ENCODE measurements around the gene DUSP9.
"Not testable (repeated sequence)": the region's sequence is repeated elsewhere in the genome, so short reads cannot be mapped to it uniquely, and the experiment has no call there.

Gene DUSP9

DNA sequence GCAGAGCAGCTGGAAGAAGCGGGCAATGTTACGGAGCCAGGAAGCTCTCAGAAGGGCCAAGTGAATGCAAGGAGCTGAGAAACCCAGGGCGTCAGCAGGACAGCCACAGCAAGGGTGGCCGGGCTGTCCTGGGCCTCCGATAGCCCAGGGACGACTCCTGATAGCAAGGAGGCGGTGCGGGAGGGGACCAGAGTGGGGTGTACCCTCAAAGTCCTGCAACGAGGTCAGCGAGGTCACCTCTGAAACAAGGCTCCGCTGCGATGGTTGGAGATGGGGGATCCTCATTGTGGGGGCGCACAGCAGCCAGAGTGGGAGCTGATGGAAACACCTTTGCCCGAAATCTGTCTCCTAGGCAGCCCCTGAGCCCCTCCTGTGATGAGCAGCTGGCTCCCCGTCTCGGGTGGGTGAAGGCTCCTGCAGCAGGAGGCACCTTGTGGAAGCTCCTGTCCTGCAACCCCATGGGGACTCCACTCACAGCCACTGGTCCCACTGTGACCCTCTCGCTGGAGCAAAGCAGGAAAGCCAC lies 43.8 kb upstream of the DUSP9 start:
- CTCF ChIA-PET, result interaction anchor here (0.7 to 1.0 kb wide), 2 partner anchors 9 to 66 kb away, joined by 3 to 5 read pairs; no protein-coding TSS in a partner anchor
- Histone ChIP-seq H3K4me3 (ENCODE audit: low read depth, low read length) (no peak overlapping the region), H3K9me3 (ENCODE audit: control insufficient read depth, insufficient read depth, low read depth, low read length) (no peaks in the 10 kb centered on the region), H3K27ac (ENCODE audit: extremely low read depth, low read depth, low read length) (no peak overlapping the region), H3K4me1 (ENCODE audit: control insufficient read depth, insufficient read depth, low read length) (no peaks in the 10 kb centered on the region), H3K36me3 (ENCODE audit: control insufficient read depth in 2 of 2, insufficient read depth in 1 of 2, low read length in 2 of 2) (no peaks in the 10 kb centered on the region)
- POLR2A ChIA-PET, result no interaction called here
- TF ChIP-seq ZNF174 (tag by site-specific recombination; IDR thresholded peaks at IDR 0.05), result no peak

DNA sequence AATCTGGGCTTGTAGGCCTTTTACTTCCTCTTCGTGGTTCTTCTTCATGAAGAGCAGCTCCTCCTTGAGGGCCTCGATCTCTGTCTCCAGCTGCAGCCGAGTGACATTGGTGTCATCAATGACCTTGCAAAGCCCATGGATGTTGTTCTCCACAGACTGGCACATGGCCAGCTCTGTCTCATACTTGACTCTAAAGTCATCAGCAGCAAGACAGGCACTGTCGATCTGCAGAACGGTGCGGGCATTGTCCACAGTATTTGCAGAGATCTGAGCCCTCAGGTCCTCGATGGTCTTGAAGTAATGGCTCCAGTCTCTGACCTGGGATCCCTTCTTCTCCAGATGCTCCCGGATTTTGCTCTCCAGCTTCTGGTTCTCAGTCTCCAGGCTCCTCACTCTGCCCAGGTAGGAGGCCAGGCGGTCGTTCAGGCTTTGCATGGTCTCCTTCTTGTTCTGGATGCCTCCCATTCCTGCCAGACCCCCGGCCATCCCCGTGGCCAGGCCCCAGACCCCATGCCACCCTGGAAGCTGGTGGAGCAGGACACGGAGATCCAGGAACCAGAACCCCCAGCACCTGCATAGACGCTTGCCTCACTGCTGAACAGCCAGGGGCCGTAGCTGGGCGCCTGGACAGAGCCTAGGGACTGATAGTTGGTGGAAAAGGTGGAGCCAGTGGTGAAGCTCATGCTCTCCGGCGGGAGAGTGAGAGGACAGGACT lies 42.2 kb upstream of the DUSP9 start:
- ChIA-PET CTCF (interaction anchor here (0.9 to 1.6 kb wide), 7 partner anchors 38 to 104 kb away, joined by 3 to 15 read pairs (median 6); no protein-coding TSS in a partner anchor), POLR2A (interaction anchor here (0.7 kb wide), 1 partner anchor 37 kb away, joined by 6 read pairs; no protein-coding TSS in a partner anchor)
- not testable (repeated sequence) for H3K4me1 ChIP-seq (ENCODE audit: control insufficient read depth, insufficient read depth, low read length); H3K9me3 ChIP-seq (ENCODE audit: control insufficient read depth, insufficient read depth, low read depth, low read length); H3K36me3 ChIP-seq (ENCODE audit: control insufficient read depth in 2 of 2, insufficient read depth in 1 of 2, low read length in 2 of 2); H3K27ac ChIP-seq (ENCODE audit: extremely low read depth, low read depth, low read length); H3K4me3 ChIP-seq (ENCODE audit: low read depth, low read length)

DNA sequence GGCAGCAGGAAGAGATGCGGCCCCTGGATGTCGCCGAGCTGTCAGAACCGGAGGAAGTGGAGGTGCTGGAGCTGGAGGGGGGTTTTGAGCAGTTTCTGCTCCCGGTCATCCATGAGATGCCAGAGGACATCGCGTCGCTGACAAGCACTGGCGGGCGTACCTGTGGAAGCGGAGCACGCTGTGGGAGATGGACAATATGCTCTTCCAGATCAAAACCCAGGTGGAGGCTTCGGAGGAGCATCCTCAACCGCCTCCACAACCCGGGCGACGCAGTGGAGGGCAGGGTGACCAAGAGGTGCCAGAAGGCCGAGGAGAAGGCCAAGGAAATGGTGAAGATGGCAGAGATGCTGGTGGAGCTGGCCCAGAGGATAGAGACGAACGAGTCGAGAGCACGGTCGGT lies 40.5 kb upstream of the DUSP9 start:
- Histone ChIP-seq H3K9me3 (ENCODE audit: control insufficient read depth, insufficient read depth, low read depth, low read length) (no peaks in the 10 kb centered on the region), H3K27ac (ENCODE audit: extremely low read depth, low read depth, low read length) (no peak overlapping the region), H3K36me3 (ENCODE audit: control insufficient read depth in 2 of 2, insufficient read depth in 1 of 2, low read length in 2 of 2) (no peaks in the 10 kb centered on the region), H3K4me3 (ENCODE audit: low read depth, low read length) (no peak overlapping the region), H3K4me1 (ENCODE audit: control insufficient read depth, insufficient read depth, low read length) (no peaks in the 10 kb centered on the region)
- ChIA-PET CTCF (interaction anchor here (0.9 to 4.0 kb wide), 6 partner anchors 29 to 665 kb away, joined by 3 to 52 read pairs (median 3); no protein-coding TSS in a partner anchor), POLR2A (no interaction called here)
- TF ChIP-seq YY2 (tag by site-specific recombination; IDR thresholded peaks at IDR 0.05) (no peak), REPIN1 (tag by site-specific recombination; IDR thresholded peaks at IDR 0.05; ENCODE audit: low read depth) (no peak), ZNF37A (tag by site-specific recombination; IDR thresholded peaks at IDR 0.05) (no peak), ZNF529 (tag by site-specific recombination; IDR thresholded peaks at IDR 0.05; ENCODE audit: insufficient replicate concordance) (no peak), ZNF132 (tag by site-specific recombination; IDR thresholded peaks at IDR 0.05; ENCODE audit: borderline replicate concordance) (no peak), ZNF133 (tag by site-specific recombination; IDR thresholded peaks at IDR 0.05) (no peak)
- TF ChIP-seq, protein P1, sequence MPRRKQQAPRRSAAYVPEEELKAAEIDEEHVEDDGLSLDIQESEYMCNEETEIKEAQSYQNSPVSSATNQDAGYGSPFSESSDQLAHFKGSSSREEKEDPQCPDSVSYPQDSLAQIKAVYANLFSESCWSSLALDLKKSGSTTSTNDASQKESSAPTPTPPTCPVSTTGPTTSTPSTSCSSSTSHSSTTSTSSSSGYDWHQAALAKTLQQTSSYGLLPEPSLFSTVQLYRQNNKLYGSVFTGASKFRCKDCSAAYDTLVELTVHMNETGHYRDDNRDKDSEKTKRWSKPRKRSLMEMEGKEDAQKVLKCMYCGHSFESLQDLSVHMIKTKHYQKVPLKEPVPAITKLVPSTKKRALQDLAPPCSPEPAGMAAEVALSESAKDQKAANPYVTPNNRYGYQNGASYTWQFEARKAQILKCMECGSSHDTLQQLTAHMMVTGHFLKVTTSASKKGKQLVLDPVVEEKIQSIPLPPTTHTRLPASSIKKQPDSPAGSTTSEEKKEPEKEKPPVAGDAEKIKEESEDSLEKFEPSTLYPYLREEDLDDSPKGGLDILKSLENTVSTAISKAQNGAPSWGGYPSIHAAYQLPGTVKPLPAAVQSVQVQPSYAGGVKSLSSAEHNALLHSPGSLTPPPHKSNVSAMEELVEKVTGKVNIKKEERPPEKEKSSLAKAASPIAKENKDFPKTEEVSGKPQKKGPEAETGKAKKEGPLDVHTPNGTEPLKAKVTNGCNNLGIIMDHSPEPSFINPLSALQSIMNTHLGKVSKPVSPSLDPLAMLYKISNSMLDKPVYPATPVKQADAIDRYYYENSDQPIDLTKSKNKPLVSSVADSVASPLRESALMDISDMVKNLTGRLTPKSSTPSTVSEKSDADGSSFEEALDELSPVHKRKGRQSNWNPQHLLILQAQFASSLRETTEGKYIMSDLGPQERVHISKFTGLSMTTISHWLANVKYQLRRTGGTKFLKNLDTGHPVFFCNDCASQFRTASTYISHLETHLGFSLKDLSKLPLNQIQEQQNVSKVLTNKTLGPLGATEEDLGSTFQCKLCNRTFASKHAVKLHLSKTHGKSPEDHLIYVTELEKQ (tag by site-specific recombination; IDR thresholded peaks at IDR 0.05; ENCODE audit: borderline replicate concordance), result no peak

DNA sequence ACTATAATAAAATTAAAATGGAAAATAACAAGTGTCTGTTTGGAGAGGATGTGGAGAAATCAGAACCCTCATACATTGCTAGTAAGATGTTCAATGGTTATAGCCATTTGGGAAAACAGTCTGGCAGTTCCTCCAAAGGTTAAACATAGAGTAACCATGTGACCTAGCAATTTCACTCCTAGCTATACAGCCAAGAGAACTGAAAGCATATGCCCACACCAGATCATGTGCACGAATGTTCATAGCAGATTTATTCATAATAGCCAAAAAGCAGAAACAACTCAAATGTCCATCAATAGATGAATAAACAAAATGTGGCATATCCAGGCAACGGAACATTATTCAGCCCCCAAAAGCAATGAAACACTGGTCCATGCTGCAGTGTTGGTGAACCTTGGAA lies 38.6 kb upstream of the DUSP9 start:
- H3K27ac ChIP-seq (ENCODE audit: extremely low read depth, low read depth, low read length), result no peak overlapping the region
- ChIA-PET CTCF (interaction anchor here (0.7 to 4.0 kb wide), 5 partner anchors 8 to 473 kb away, joined by 3 to 52 read pairs (median 5); no protein-coding TSS in a partner anchor), POLR2A (no interaction called here)
- H3K9me3 ChIP-seq (ENCODE audit: control insufficient read depth, insufficient read depth, low read depth, low read length), result no peaks in the 10 kb centered on the region
- no peaks in the 10 kb centered on the region for H3K36me3 ChIP-seq (ENCODE audit: control insufficient read depth in 2 of 2, insufficient read depth in 1 of 2, low read length in 2 of 2)
- no peak overlapping the region for H3K4me3 ChIP-seq (ENCODE audit: low read depth, low read length)
- TF ChIP-seq OVOL3 (tag by site-specific recombination; IDR thresholded peaks at IDR 0.05) (no peak), KLF16 (tag by site-specific recombination; IDR thresholded peaks at IDR 0.05) (no peak), RBAK (tag by site-specific recombination; IDR thresholded peaks at IDR 0.05) (no peak), KLF1 (tag by site-specific recombination; IDR thresholded peaks at IDR 0.05) (no peak), ZNF292 (tag by site-specific recombination; IDR thresholded peaks at IDR 0.05; ENCODE audit: borderline replicate concordance, low read depth) (no peak), ZNF544 (tag by site-specific recombination; IDR thresholded peaks at IDR 0.05) (no peak), ZNF610 (tag by site-specific recombination; IDR thresholded peaks at IDR 0.05; ENCODE audit: borderline replicate concordance) (no peak)
- TF ChIP-seq, protein P2, sequence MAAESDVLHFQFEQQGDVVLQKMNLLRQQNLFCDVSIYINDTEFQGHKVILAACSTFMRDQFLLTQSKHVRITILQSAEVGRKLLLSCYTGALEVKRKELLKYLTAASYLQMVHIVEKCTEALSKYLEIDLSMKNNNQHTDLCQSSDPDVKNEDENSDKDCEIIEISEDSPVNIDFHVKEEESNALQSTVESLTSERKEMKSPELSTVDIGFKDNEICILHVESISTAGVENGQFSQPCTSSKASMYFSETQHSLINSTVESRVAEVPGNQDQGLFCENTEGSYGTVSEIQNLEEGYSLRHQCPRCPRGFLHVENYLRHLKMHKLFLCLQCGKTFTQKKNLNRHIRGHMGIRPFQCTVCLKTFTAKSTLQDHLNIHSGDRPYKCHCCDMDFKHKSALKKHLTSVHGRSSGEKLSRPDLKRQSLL (tag by site-specific recombination; IDR thresholded peaks at IDR 0.05), result no peak
- H3K4me1 ChIP-seq (ENCODE audit: control insufficient read depth, insufficient read depth, low read length), result no peaks in the 10 kb centered on the region

Data from HEK293 (cell line).